ENCODE results near the gene PANK4.
"Not testable (repeated sequence)": the region's sequence is repeated elsewhere in the genome, so short reads cannot be mapped to it uniquely, and the experiment has no call there.

The PANK4 gene

GRCh38 chr1:2525920-2526823 lies at the start of gene PANK4:
PANK4 (minus strand) TSS chr1:2526596; CDS start chr1:2526587, 9 bp downstream.
- peak; percentile 85 to 92 for DNase-seq

GRCh38 chr1:2574350-2574749 lies 48.0 kb upstream of the PANK4 start:
- no peak for DNase-seq

- no peak for DNase-seq
These were observed 47.0 kb upstream of the PANK4 start for GRCh38 chr1:2573250-2573920.

- DNase-seq: no peak
These were observed 45.0 kb upstream of the PANK4 start for GRCh38 chr1:2571348-2571747.

- DNase-seq: no peak
These were observed 43.9 kb upstream of the PANK4 start for GRCh38 chr1:2570332-2570731.

- not testable (repeated sequence) for DNase-seq
These were observed 43.3 kb upstream of the PANK4 start for GRCh38 chr1:2569703-2570102.

- DNase-seq: no peak
These were observed 42.7 kb upstream of the PANK4 start for GRCh38 chr1:2569060-2569459.

- not testable (repeated sequence) for DNase-seq
These were observed 41.9 kb upstream of the PANK4 start for GRCh38 chr1:2568187-2568816.

GRCh38 chr1:2567083-2567679 lies 40.8 kb upstream of the PANK4 start:
- no peak for DNase-seq

GRCh38 chr1:2566101-2567045 lies 40.0 kb upstream of the PANK4 start:
- no peak for DNase-seq

GRCh38 chr1:2564815-2565374 lies 38.5 kb upstream of the PANK4 start:
- DNase-seq: no peak

- no peak for DNase-seq
These were observed 37.8 kb upstream of the PANK4 start for GRCh38 chr1:2564006-2564814.

- DNase-seq: no peak
These were observed 36.8 kb upstream of the PANK4 start for GRCh38 chr1:2563205-2563604.

- DNase-seq: no peak
These were observed 35.8 kb upstream of the PANK4 start for GRCh38 chr1:2561898-2562895.

- no peak for DNase-seq
These were observed 35.0 kb upstream of the PANK4 start for GRCh38 chr1:2561446-2561845.

- no peak for DNase-seq
These were observed 34.1 kb upstream of the PANK4 start for GRCh38 chr1:2560299-2561073.

GRCh38 chr1:2559509-2560298 lies 33.3 kb upstream of the PANK4 start:
- DNase-seq: no peak

- no peak for DNase-seq
These were observed 32.5 kb upstream of the PANK4 start for GRCh38 chr1:2558861-2559260.
